OCI-LY1 (cell line): Measurements from ENCODE around the gene MRPL52.
A peak's percentile ranks its signal among the peaks of the same experiment; 100 is the strongest.

Experiments
- H2AFZ ChIP-seq: fragments of 200-600 bp; sonication (generic), shearing (Covaris generic); 2 replicates; pipeline ENCODE4 v1.6.0; 2014; ENCODE audit warnings: antibody characterized with exemption, mild to moderate bottlenecking, low read length
- H3F3A ChIP-seq: fragments of 200-600 bp; sonication (generic), shearing (Covaris generic); 2 replicates; pipeline ENCODE4 v1.6.0; 2014; ENCODE audit warnings: mild to moderate bottlenecking, antibody characterized with exemption, low read length, moderate library complexity; ENCODE audit not compliant: insufficient read depth
- H3K27ac ChIP-seq: fragments of 200-600 bp; sonication (generic); 2 replicates; pipeline ENCODE4 v1.5.1; 2014; ENCODE audit warnings: low read length, mixed run types, mild to moderate bottlenecking, low read depth; ENCODE audit not compliant: poor library complexity, severe bottlenecking
- H3K27me3 ChIP-seq: fragments of 200-600 bp; sonication (generic); 2 replicates; pipeline ENCODE4 v1.6.0; 2014; ENCODE audit warnings: antibody characterized with exemption, mild to moderate bottlenecking, low read length, moderate library complexity; ENCODE audit not compliant: insufficient read depth
- H3K36me3 ChIP-seq: fragments of 200-600 bp; sonication (generic); 2 replicates; pipeline ENCODE4 v1.6.1; 2014; ENCODE audit warnings: mild to moderate bottlenecking, antibody characterized with exemption, low read length, moderate library complexity, mixed read lengths; ENCODE audit not compliant: insufficient read depth
- H3K4me1 ChIP-seq: fragments of 200-600 bp; sonication (generic); 2 replicates; pipeline ENCODE4 v1.5.1; 2014; ENCODE audit warnings: mild to moderate bottlenecking, low read length, moderate library complexity; ENCODE audit not compliant: insufficient read depth, severe bottlenecking
- H3K4me2 ChIP-seq: fragments of 200-600 bp; sonication (generic), shearing (Covaris generic); 2 replicates; pipeline ENCODE4 v1.6.1; 2014; ENCODE audit warnings: low read length
- H3K4me3 ChIP-seq: fragments of 200-600 bp; sonication (generic); 2 replicates; pipeline ENCODE4 v1.5.1; 2014; ENCODE audit warnings: low read length, low read depth, mild to moderate bottlenecking, mixed read lengths; ENCODE audit not compliant: poor library complexity, severe bottlenecking
- H3K79me2 ChIP-seq: fragments of 200-600 bp; shearing (Covaris generic); 2 replicates; pipeline ENCODE4 v1.6.1; 2016; ENCODE audit warnings: mixed run types, low read length, mixed read lengths; ENCODE audit not compliant: insufficient read depth
- H3K9ac ChIP-seq: fragments of 200-600 bp; sonication (generic), shearing (Covaris generic); 2 replicates; pipeline ENCODE4 v1.6.1; 2014; ENCODE audit warnings: mild to moderate bottlenecking, low read length, mixed read lengths
- H3K9me2 ChIP-seq: fragments of 200-600 bp; sonication (generic), shearing (Covaris generic); 2 replicates; pipeline ENCODE4 v1.6.1; 2014; ENCODE audit warnings: low read depth, mild to moderate bottlenecking, low read length, mixed read lengths
- H3K9me3 ChIP-seq: fragments of 200-600 bp; shearing (Covaris generic); 2 replicates; pipeline ENCODE4 v1.6.1; 2014; ENCODE audit warnings: low read length, mixed read lengths
- H4K20me1 ChIP-seq: fragments of 200-600 bp; sonication (generic), shearing (Covaris generic); 2 replicates; pipeline ENCODE4 v1.6.0; 2016; ENCODE audit warnings: mild to moderate bottlenecking, low read length; ENCODE audit not compliant: insufficient read depth
- CTCF ChIP-seq: fragments of 200-600 bp; sonication (generic), shearing (Covaris generic); IDR thresholded peaks from 2 replicates; pipeline ENCODE4 v1.5.1; 2017; ENCODE audit warnings: mild to moderate bottlenecking, antibody characterized with exemption, low read length, moderate library complexity, mixed read lengths
- EZH2 ChIP-seq: fragments of 200-600 bp; sonication (generic), shearing (Covaris generic); IDR thresholded peaks from 2 replicates; pipeline ENCODE4 v1.8.0; 2017; ENCODE audit warnings: borderline replicate concordance, mixed run types, mild to moderate bottlenecking, antibody characterized with exemption, low read length, moderate library complexity, mixed read lengths

Gene MRPL52

GRCh38 chr14:22829661-22830442, at the start of gene MRPL52:
Gene MRPL52, plus strand, starts transcription at chr14:22829887. Its CDS starts 26 bp downstream, at chr14:22829913.
- peak within 1 kb of the TSS; percentile 89 for H3K4me2 ChIP-seq
- H2AFZ ChIP-seq = peak within 1 kb of the TSS; percentile 21
- H3K79me2 ChIP-seq = peaks cover 7% of the 10 kb centered on the region
- TF ChIP-seq EZH2 (no peak), CTCF (no peak)
- no peaks in the 10 kb centered on the region; the same call in 1 of the 2 replicates for H3F3A ChIP-seq
- peak within 1 kb of the TSS; percentile 72 for H3K4me3 ChIP-seq
- H3K27me3 ChIP-seq = no peaks in the 10 kb centered on the region
- peak within 1 kb of the TSS; percentile 52 for H3K27ac ChIP-seq
- peak within 1 kb of the TSS; percentile 77 for H3K9ac ChIP-seq
- H3K36me3 ChIP-seq = peaks cover 30% of the 10 kb centered on the region
- no peaks in the 10 kb centered on the region for H3K9me3 ChIP-seq
- peaks cover 18% of the 10 kb centered on the region for H3K4me1 ChIP-seq
- no peaks in the 10 kb centered on the region for H4K20me1 ChIP-seq
- H3K9me2 ChIP-seq = no peaks in the 10 kb centered on the region

- H3K4me3 ChIP-seq = no peak overlapping the region
- no peaks in the 10 kb centered on the region for H3K4me1 ChIP-seq
- H3K79me2 ChIP-seq = no peaks in the 10 kb centered on the region
- no peak for TF ChIP-seq EZH2
- TF ChIP-seq CTCF = no peak
- H2AFZ ChIP-seq = no peak overlapping the region
- H3K36me3 ChIP-seq = peaks cover 7% of the 10 kb centered on the region; the same call in 1 of the 2 replicates
- no peaks in the 10 kb centered on the region for H4K20me1 ChIP-seq
- H3K9me3 ChIP-seq = no peaks in the 10 kb centered on the region
- 0 out of 2 replicates have a peak, but pooled peaks cover 2% of the 10 kb centered on the region for H3F3A ChIP-seq
- H3K9me2 ChIP-seq = no peaks in the 10 kb centered on the region
- no peak overlapping the region for H3K4me2 ChIP-seq
- H3K27ac ChIP-seq = no peak overlapping the region
- H3K27me3 ChIP-seq = no peaks in the 10 kb centered on the region
- no peak overlapping the region for H3K9ac ChIP-seq
Measured at GRCh38 chr14:22780105-22780679, 49.5 kb upstream of the MRPL52 start.

- Histone ChIP-seq H3K27me3 (no peaks in the 10 kb centered on the region), H3K36me3 (peaks cover under 1% of the 10 kb centered on the region; the same call in 1 of the 2 replicates), H4K20me1 (no peaks in the 10 kb centered on the region), H3K4me1 (peaks cover under 1% of the 10 kb centered on the region), H2AFZ (no peak overlapping the region), H3K79me2 (no peaks in the 10 kb centered on the region), H3K9ac (no peak overlapping the region), H3K4me3 (no peak overlapping the region), H3K9me3 (no peaks in the 10 kb centered on the region), H3K4me2 (no peak overlapping the region), H3K9me2 (no peaks in the 10 kb centered on the region), H3K27ac (no peak overlapping the region), H3F3A (0 out of 2 replicates have a peak, but pooled peaks cover 2% of the 10 kb centered on the region)
- TF ChIP-seq EZH2 = no peak
- TF ChIP-seq CTCF = no peak
Measured at GRCh38 chr14:22780941-22781300, 48.8 kb upstream of the MRPL52 start.
